GM23338 (cell line): ENCODE results near the gene ZNF254. TPM values are rescaled to one million over a fixed set of nuclear protein-coding genes. Genes with fewer than 3 reads are reported as not detected.

ENCODE experiments used
- ATAC-seq: fragments of 200-7000 bp; cut with Tn5 transposase; 3 replicates; pipeline ENCODE4 v1.9.1; 2020
- DNase-seq: peaks from one replicate; pipeline ENCODE4 v3.0.0-alpha.2; 2015; ENCODE audit warnings: low spot score
- H2AFZ ChIP-seq: fragments of 200-600 bp; sonication (generic); 2 replicates; pipeline ENCODE4 v1.8.0; 2016; ENCODE audit warnings: antibody characterized with exemption, mild to moderate bottlenecking, moderate library complexity
- H3F3A ChIP-seq: fragments of 200-600 bp; sonication (generic); replicated peaks from 2 replicates; pipeline ENCODE4 v1.8.0; 2017; ENCODE audit warnings: antibody characterized with exemption, mixed run types, low read depth
- H3K27ac ChIP-seq: fragments of 200-600 bp; sonication (generic); 2 replicates; pipeline ENCODE4 v1.6.1; 2016; ENCODE audit warnings: low read depth
- H3K27me3 ChIP-seq: fragments of 200-600 bp; sonication (generic); 2 replicates; pipeline ENCODE4 v1.8.0; 2016; ENCODE audit warnings: mild to moderate bottlenecking, mixed run types, moderate library complexity; ENCODE audit not compliant: insufficient read depth
- H3K36me3 ChIP-seq: fragments of 200-600 bp; sonication (generic); 2 replicates; pipeline ENCODE4 v1.8.0; 2016; ENCODE audit warnings: mild to moderate bottlenecking; ENCODE audit not compliant: insufficient read depth
- H3K4me1 ChIP-seq: fragments of 200-600 bp; sonication (generic); 2 replicates; pipeline ENCODE4 v1.8.0; 2016; ENCODE audit warnings: mild to moderate bottlenecking, moderate library complexity; ENCODE audit not compliant: insufficient read depth
- H3K4me2 ChIP-seq: fragments of 200-600 bp; sonication (generic); 2 replicates; pipeline ENCODE4 v1.7.1; 2017; ENCODE audit warnings: mixed run types
- H3K4me3 ChIP-seq: fragments of 200-600 bp; sonication (generic); 2 replicates; pipeline ENCODE4 v1.6.1; 2016; ENCODE audit warnings: mixed run types
- H3K79me2 ChIP-seq: fragments of 200-600 bp; sonication (generic); replicated peaks from 2 replicates; pipeline ENCODE4 v1.8.0; 2017; ENCODE audit warnings: mild to moderate bottlenecking; ENCODE audit not compliant: insufficient read depth
- H3K9me2 ChIP-seq: fragments of 200-600 bp; sonication (generic); 2 replicates; pipeline ENCODE4 v1.8.0; 2017; ENCODE audit not compliant: insufficient read depth
- H4K20me1 ChIP-seq: fragments of 200-600 bp; sonication (generic); replicated peaks from 2 replicates; pipeline ENCODE4 v1.8.0; 2017; ENCODE audit warnings: mild to moderate bottlenecking; ENCODE audit not compliant: insufficient read depth
- H3K27ac Mint-ChIP-seq: 2 replicates; pipeline ENCODE4 v1.8.0; 2020; ENCODE audit warnings: inconsistent platforms, mild to moderate bottlenecking, moderate library complexity, mixed read lengths
- H3K27me3 Mint-ChIP-seq: 3 replicates; pipeline ENCODE4 v1.8.0; 2022; ENCODE audit warnings: low read depth, mild to moderate bottlenecking, moderate library complexity, mixed read lengths, inconsistent platforms; ENCODE audit not compliant: insufficient read depth, poor library complexity
- H3K36me3 Mint-ChIP-seq: 3 replicates; pipeline ENCODE4 v1.8.0; 2021; ENCODE audit warnings: low read depth, mild to moderate bottlenecking, inconsistent platforms, moderate library complexity, mixed read lengths
- H3K4me1 Mint-ChIP-seq: 3 replicates; pipeline ENCODE4 v1.8.0; 2020; ENCODE audit warnings: mild to moderate bottlenecking, inconsistent platforms, mixed read lengths
- H3K4me3 Mint-ChIP-seq: 3 replicates; pipeline ENCODE4 v1.8.0; 2021; ENCODE audit warnings: moderate library complexity, mild to moderate bottlenecking, inconsistent platforms, mixed read lengths
- H3K9me3 Mint-ChIP-seq: 3 replicates; pipeline ENCODE4 v1.8.0; 2020; ENCODE audit warnings: moderate library complexity, mild to moderate bottlenecking, inconsistent platforms, mixed read lengths
- EZH2 ChIP-seq: fragments of 200-600 bp; sonication (generic); IDR thresholded peaks from one replicate; pipeline ENCODE4 v1.8.0; 2017; ENCODE audit warnings: antibody characterized with exemption, mild to moderate bottlenecking, low read depth; ENCODE audit not compliant: unreplicated experiment
- EZH2phosphoT487 ChIP-seq: fragments of 200-600 bp; sonication (generic); IDR thresholded peaks from one replicate; pipeline ENCODE4 v1.8.1; 2018; ENCODE audit warnings: antibody characterized with exemption; ENCODE audit not compliant: unreplicated experiment
- JUNB ChIP-seq: IDR thresholded peaks from one replicate; pipeline ENCODE4 v1.6.1; 2016; ENCODE audit warnings: antibody characterized with exemption; ENCODE audit not compliant: unreplicated experiment
- NANOG ChIP-seq: IDR thresholded peaks from 2 replicates; pipeline ENCODE4 v1.6.1; 2016; ENCODE audit warnings: antibody characterized with exemption, borderline replicate concordance
- POLR2AphosphoS5 ChIP-seq: IDR thresholded peaks from 2 replicates; pipeline ENCODE4 v1.6.1; 2016; ENCODE audit warnings: antibody characterized with exemption, low read depth
- REST ChIP-seq: IDR thresholded peaks from one replicate; pipeline ENCODE4 v1.6.1; 2018; ENCODE audit warnings: antibody characterized with exemption; ENCODE audit not compliant: unreplicated experiment
- STAT1 ChIP-seq: IDR thresholded peaks from one replicate; pipeline ENCODE4 v1.6.1; 2016; ENCODE audit warnings: antibody characterized with exemption; ENCODE audit not compliant: unreplicated experiment
- ZNF114 ChIP-seq: fragments of 250-450 bp; sonication (Bioruptor Pico); IDR thresholded peaks from 2 replicates; pipeline ENCODE4 v1.5.0; 2020; ENCODE audit warnings: mild to moderate bottlenecking, moderate library complexity
- ZNF331 ChIP-seq: fragments of 250-450 bp; sonication (Bioruptor Pico); IDR thresholded peaks from 2 replicates; pipeline ENCODE4 v1.5.0; 2020; ENCODE audit warnings: low read depth, mild to moderate bottlenecking, moderate library complexity
- polyA plus RNA-seq: library from polyadenylated mRNA; unstranded; fragments of >200 nt; fragmentation: Nextera tagmentation; extraction: Ambion mirVana; gene quantifications from 2 replicates; pipeline ENCODE4 v1.2.1, GENCODE V29; 2016
- total RNA-seq: library from RNA; depleted of rRNA; stranded (reverse); fragments of >200 nt; shearing (Covaris generic); gene quantifications from 2 replicates; pipeline ENCODE4 v1.2.3, GENCODE V29; 2014
- TF ChIP-seq, protein P1 (sequence below): IDR thresholded peaks from 2 replicates; pipeline ENCODE4 v1.6.1; 2016; ENCODE audit warnings: antibody characterized with exemption
- TF ChIP-seq, protein P2 (sequence below), 2 experiments: fragments of 200-600 bp in 1 of 2; sonication (generic) in 1 of 2; conservative IDR thresholded peaks; 2 replicates each; pipeline versions ENCODE4 v1.5.1 to v1.6.1; 2016 to 2017; ENCODE audit warnings: antibody characterized with exemption in 2 of 2, low read depth in 2 of 2, mild to moderate bottlenecking in 2 of 2, moderate library complexity in 1 of 2

Gene ZNF254
- total and polyA plus RNA-seq, 2 experiments from 2014 or later: 13.1 to 45.6 TPM

DNA sequence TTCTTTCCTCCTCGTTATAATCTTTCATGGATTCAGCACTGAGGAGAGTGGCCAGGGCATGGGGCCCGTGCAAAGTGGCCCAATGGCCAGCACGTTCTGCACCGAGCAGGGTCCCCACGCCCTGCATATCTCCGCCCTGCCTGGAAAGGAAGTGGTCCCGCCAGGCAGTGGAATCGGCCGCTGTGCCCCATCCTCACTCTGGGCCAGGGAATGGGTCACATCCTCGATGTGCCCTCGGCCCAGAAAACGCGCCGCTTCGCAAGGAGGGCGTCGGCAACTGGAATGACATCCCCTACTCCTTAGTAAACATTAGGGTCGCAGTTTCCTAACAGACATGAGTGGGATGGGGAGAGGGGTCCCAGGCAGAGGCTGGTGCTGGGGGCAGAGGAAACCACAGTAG lies 90.7 kb downstream of the ZNF254 start:
- Mint-ChIP-seq H3K9me3 (peaks cover 29% of the 10 kb centered on the region), H3K4me3 (no peak overlapping the region), H3K36me3 (peaks cover 39% of the 10 kb centered on the region), H3K27ac (no peak overlapping the region), H3K4me1 (no peaks in the 10 kb centered on the region; the same call in 2 of the 3 replicates), H3K27me3 (peaks cover 10% of the 10 kb centered on the region)
- Histone ChIP-seq H3K4me2 (no peak overlapping the region), H3K9me2 (no peaks in the 10 kb centered on the region), H3K27me3 (no peaks in the 10 kb centered on the region), H3K27ac (no peak overlapping the region), H3K36me3 (no peaks in the 10 kb centered on the region; the same call in 1 of the 2 replicates), H3K79me2 (no peaks in the 10 kb centered on the region), H3K4me3 (no peak overlapping the region), H3F3A (no peaks in the 10 kb centered on the region), H2AFZ (no peak overlapping the region), H3K4me1 (no peaks in the 10 kb centered on the region), H4K20me1 (no peaks in the 10 kb centered on the region)
- ATAC-seq: no peak
- TF ChIP-seq, protein P1, sequence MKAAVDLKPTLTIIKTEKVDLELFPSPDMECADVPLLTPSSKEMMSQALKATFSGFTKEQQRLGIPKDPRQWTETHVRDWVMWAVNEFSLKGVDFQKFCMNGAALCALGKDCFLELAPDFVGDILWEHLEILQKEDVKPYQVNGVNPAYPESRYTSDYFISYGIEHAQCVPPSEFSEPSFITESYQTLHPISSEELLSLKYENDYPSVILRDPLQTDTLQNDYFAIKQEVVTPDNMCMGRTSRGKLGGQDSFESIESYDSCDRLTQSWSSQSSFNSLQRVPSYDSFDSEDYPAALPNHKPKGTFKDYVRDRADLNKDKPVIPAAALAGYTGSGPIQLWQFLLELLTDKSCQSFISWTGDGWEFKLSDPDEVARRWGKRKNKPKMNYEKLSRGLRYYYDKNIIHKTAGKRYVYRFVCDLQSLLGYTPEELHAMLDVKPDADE: no peak
- no peak for DNase-seq

DNA sequence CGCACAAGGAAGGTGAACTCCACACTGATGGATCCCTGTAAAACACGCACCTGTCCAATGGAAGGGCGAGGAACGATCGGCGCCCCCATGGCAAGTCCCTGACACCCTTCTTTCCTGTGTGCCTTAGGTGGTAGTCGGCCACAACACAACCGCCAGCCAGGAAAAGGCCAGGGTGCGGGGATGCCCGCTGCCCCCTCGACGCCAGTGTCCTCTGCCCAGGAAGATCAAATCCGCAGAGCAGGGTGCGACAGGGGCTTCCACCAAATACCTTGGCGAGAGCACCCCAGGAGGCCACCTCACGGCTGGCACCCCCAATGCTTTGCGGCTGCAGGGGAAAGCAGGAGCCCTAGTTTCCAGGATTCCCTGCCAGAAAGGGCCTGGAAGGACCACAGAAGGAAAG lies 91.2 kb downstream of the ZNF254 start:
- no peaks in the 10 kb centered on the region for H3F3A ChIP-seq
- no peaks in the 10 kb centered on the region; the same call in 1 of the 2 replicates for H3K36me3 ChIP-seq
- Mint-ChIP-seq H3K27me3 (peaks cover 10% of the 10 kb centered on the region), H3K4me3 (no peak overlapping the region), H3K4me1 (no peaks in the 10 kb centered on the region; the same call in 2 of the 3 replicates), H3K36me3 (peaks cover 39% of the 10 kb centered on the region), H3K9me3 (peaks cover 24% of the 10 kb centered on the region), H3K27ac (no peak overlapping the region)
- TF ChIP-seq EZH2 (no peak), STAT1 (no peak), JUNB (no peak), EZH2phosphoT487 (no peak), POLR2AphosphoS5 (no peak), ZNF331 (CRISPR knock-in tag) (no peak), NANOG (no peak), REST (no peak), ZNF114 (no peak)
- TF ChIP-seq, protein P2, sequence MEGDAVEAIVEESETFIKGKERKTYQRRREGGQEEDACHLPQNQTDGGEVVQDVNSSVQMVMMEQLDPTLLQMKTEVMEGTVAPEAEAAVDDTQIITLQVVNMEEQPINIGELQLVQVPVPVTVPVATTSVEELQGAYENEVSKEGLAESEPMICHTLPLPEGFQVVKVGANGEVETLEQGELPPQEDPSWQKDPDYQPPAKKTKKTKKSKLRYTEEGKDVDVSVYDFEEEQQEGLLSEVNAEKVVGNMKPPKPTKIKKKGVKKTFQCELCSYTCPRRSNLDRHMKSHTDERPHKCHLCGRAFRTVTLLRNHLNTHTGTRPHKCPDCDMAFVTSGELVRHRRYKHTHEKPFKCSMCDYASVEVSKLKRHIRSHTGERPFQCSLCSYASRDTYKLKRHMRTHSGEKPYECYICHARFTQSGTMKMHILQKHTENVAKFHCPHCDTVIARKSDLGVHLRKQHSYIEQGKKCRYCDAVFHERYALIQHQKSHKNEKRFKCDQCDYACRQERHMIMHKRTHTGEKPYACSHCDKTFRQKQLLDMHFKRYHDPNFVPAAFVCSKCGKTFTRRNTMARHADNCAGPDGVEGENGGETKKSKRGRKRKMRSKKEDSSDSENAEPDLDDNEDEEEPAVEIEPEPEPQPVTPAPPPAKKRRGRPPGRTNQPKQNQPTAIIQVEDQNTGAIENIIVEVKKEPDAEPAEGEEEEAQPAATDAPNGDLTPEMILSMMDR (conservative IDR thresholded peaks at IDR 0.05; ENCODE audit: low read depth in 2 of 2): no peak
- TF ChIP-seq, protein P1: no peak
- no peak overlapping the region for H2AFZ ChIP-seq
- no peak overlapping the region for H3K4me3 ChIP-seq
- no peaks in the 10 kb centered on the region for H3K4me1 ChIP-seq
- no peaks in the 10 kb centered on the region for H4K20me1 ChIP-seq
- no peaks in the 10 kb centered on the region for H3K9me2 ChIP-seq
- no peak for DNase-seq
- no peaks in the 10 kb centered on the region for H3K27me3 ChIP-seq
- ATAC-seq: no peak
- no peak overlapping the region for H3K27ac ChIP-seq
- no peaks in the 10 kb centered on the region for H3K79me2 ChIP-seq
- H3K4me2 ChIP-seq: no peak overlapping the region
